SHP77 (cell line): ENCODE results near the gene ZNF835.
A peak's percentile ranks its signal among the peaks of the same experiment; 100 is the strongest.

Experiments
- DNase-seq, 2 experiments: peaks; one replicate each; lab custom pipeline; 2025; lab: John Stamatoyannopoulos, UW

The ZNF835 gene

GRCh38 chr19:56663931-56664500, 7.5 kb downstream of the ZNF835 start:
- DNase-seq = no peak

GRCh38 chr19:56661248-56661647, 10.3 kb downstream of the ZNF835 start:
- no peak for DNase-seq

GRCh38 chr19:56660381-56661107, 11.0 kb downstream of the ZNF835 start:
- DNase-seq = no peak

GRCh38 chr19:56654151-56654550, 17.4 kb downstream of the ZNF835 start:
- no peak for DNase-seq

GRCh38 chr19:56643460-56643955, 28.0 kb downstream of the ZNF835 start:
- DNase-seq = no peak

GRCh38 chr19:56642711-56643459, 28.7 kb downstream of the ZNF835 start, which contains the start of gene SMIM17:
SMIM17 (plus strand) TSS chr19:56643159; CDS start chr19:56645668, 2,509 bp downstream.
- no peak for DNase-seq

GRCh38 chr19:56639217-56639616, 32.3 kb downstream of the ZNF835 start:
- DNase-seq = no peak

- DNase-seq = no peak
These were observed 33.5 kb downstream of the ZNF835 start for GRCh38 chr19:56637976-56638555.

- DNase-seq = no peak
These were observed 38.5 kb downstream of the ZNF835 start for GRCh38 chr19:56633021-56633420.

GRCh38 chr19:56625708-56626107, 45.8 kb downstream of the ZNF835 start:
- DNase-seq = no peak

GRCh38 chr19:56623006-56623405, 48.6 kb downstream of the ZNF835 start:
- no peak for DNase-seq

- no peak for DNase-seq
These were observed 49.2 kb downstream of the ZNF835 start for GRCh38 chr19:56622374-56622773.

GRCh38 chr19:56619121-56619520, 52.4 kb downstream of the ZNF835 start:
- DNase-seq = no peak

- DNase-seq = peak; percentile 5 to 29
These were observed 54.0 kb downstream of the ZNF835 start for GRCh38 chr19:56617531-56617930.

GRCh38 chr19:56613639-56614038, 57.9 kb downstream of the ZNF835 start:
- DNase-seq = no peak

GRCh38 chr19:56612737-56613136, 58.8 kb downstream of the ZNF835 start:
- no peak for DNase-seq
